NCI-H146 treated with DMSO at 0.1 percent for 48 hours (cell line): ENCODE results near the gene VDR.

Experiments used
- DNase-seq: peaks from one replicate; lab custom pipeline; 2025; ENCODE audit not compliant: unreplicated experiment; lab: John Stamatoyannopoulos, UW

Gene VDR

GRCh38 chr12:47875746-47876439 is 28.9 kb downstream of the VDR start:
- DNase-seq, result no peak

GRCh38 chr12:47874316-47874715 is 30.5 kb downstream of the VDR start:
- no peak for DNase-seq

- no peak for DNase-seq
Measured at GRCh38 chr12:47870175-47870781, 34.5 kb downstream of the VDR start.

GRCh38 chr12:47868552-47869031 is 36.2 kb downstream of the VDR start:
- DNase-seq, result no peak

GRCh38 chr12:47868041-47868440 is 36.8 kb downstream of the VDR start:
- DNase-seq, result no peak

GRCh38 chr12:47867495-47867941 is 37.3 kb downstream of the VDR start:
- DNase-seq, result no peak

- no peak for DNase-seq
Measured at GRCh38 chr12:47864646-47865235, 40.1 kb downstream of the VDR start.

GRCh38 chr12:47863985-47864384 is 40.8 kb downstream of the VDR start:
- DNase-seq, result no peak

GRCh38 chr12:47863467-47863866 is 41.3 kb downstream of the VDR start:
- DNase-seq, result no peak

- DNase-seq, result no peak
Measured at GRCh38 chr12:47862881-47863280, 41.9 kb downstream of the VDR start.

GRCh38 chr12:47862167-47862750 is 42.5 kb downstream of the VDR start:
- no peak for DNase-seq

- no peak for DNase-seq
Measured at GRCh38 chr12:47860873-47861272, 43.9 kb downstream of the VDR start.

- no peak for DNase-seq
Measured at GRCh38 chr12:47860279-47860841, 44.4 kb downstream of the VDR start.

- DNase-seq, result peak; percentile 31
Measured at GRCh38 chr12:47858511-47859266, 46.1 kb downstream of the VDR start.

GRCh38 chr12:47856721-47857575 is 47.8 kb downstream of the VDR start:
- DNase-seq, result no peak

GRCh38 chr12:47856094-47856493 is 48.7 kb downstream of the VDR start:
- no peak for DNase-seq

- no peak for DNase-seq
Measured at GRCh38 chr12:47855502-47855901, 49.3 kb downstream of the VDR start.

GRCh38 chr12:47854531-47854930 is 50.3 kb downstream of the VDR start:
- no peak for DNase-seq

- no peak for DNase-seq
Measured at GRCh38 chr12:47852096-47852571, 52.7 kb downstream of the VDR start.
